GM12865 (cell line): ENCODE results near the gene RAB11B.
A peak's percentile ranks its signal among the peaks of the same experiment; 100 is the strongest.

Experiments used
- DNase-seq: peaks from one replicate; pipeline ENCODE4 v3.0.0; 2010; ENCODE audit warnings: low read depth
- H3K4me3 ChIP-seq: 2 replicates; pipeline ENCODE4 v1.5.1; 2011; ENCODE audit warnings: mild to moderate bottlenecking, low read depth, low read length, control low read depth
- TF ChIP-seq, protein P1 (sequence below): IDR thresholded peaks from 2 replicates; pipeline ENCODE4 v1.5.1; 2011; ENCODE audit warnings: low read length, control low read depth, low read depth, inconsistent platforms; ENCODE audit not compliant: insufficient read depth; ENCODE audit errors: missing control alignments

Gene RAB11B

DNA sequence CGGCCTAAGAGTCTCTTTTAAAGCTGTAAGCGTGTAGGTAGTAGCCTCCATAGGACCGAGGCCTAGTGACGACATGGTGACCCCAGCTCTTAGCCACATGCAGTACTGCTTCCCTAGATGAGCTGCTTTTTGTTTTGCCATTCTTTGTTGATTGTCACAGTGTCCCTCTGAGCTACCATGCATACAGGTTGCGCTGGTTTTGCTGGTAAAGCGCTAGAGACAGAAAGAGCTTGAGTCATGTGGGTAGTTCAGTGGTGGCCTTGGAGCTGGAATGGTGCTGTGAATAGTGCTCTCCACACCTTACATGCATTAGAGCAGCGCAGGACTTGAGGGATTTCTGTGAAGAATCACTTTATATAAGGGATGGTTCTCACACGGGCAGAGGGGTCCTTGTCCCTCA lies 59.7 kb downstream of the RAB11B start:
- no peak overlapping the region for H3K4me3 ChIP-seq
- TF ChIP-seq, protein P1, sequence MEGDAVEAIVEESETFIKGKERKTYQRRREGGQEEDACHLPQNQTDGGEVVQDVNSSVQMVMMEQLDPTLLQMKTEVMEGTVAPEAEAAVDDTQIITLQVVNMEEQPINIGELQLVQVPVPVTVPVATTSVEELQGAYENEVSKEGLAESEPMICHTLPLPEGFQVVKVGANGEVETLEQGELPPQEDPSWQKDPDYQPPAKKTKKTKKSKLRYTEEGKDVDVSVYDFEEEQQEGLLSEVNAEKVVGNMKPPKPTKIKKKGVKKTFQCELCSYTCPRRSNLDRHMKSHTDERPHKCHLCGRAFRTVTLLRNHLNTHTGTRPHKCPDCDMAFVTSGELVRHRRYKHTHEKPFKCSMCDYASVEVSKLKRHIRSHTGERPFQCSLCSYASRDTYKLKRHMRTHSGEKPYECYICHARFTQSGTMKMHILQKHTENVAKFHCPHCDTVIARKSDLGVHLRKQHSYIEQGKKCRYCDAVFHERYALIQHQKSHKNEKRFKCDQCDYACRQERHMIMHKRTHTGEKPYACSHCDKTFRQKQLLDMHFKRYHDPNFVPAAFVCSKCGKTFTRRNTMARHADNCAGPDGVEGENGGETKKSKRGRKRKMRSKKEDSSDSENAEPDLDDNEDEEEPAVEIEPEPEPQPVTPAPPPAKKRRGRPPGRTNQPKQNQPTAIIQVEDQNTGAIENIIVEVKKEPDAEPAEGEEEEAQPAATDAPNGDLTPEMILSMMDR: no peak
- peak; percentile 33 for DNase-seq

DNA sequence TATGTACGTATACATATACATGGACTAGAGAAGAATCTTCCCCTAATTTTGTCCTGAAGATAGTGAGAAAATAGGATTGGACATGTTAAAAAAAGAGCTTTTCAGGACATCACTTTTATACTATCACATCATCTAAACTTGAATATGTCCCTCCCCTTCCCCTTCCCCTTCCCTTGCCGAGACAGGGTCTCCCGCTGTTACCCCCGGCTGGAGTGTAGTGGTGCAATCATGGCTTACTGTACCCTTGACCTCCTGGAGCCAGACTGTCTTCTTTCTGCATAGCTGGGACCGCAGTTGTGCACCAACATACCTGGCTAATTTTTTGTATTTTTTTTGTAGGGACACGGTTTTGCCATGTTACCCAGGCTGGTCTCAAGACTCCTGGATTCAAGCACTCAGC lies 61.2 kb downstream of the RAB11B start:
- TF ChIP-seq, protein P1: no peak
- H3K4me3 ChIP-seq: no peak overlapping the region
- DNase-seq: no peak

DNA sequence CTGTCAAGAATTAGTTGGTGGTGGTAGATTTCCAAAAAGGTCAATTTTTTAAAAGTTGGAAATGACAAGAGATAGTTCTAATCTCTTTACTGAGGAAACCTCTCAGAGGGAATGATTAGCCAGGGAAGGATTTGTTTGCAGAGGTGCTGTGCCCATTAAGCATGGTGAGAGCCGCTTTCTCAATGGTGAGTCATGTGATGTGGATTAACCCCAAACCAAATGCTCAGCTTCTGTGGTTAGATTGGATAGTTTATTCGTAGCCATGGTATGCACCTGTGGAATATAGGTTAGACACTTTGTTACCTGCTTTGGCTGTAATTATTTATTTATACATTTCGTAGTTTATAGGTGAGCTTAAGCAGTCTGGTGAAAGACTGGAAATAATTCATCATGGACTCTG lies 61.7 kb downstream of the RAB11B start:
- TF ChIP-seq, protein P1: no peak
- DNase-seq: no peak
- H3K4me3 ChIP-seq: no peak overlapping the region

DNA sequence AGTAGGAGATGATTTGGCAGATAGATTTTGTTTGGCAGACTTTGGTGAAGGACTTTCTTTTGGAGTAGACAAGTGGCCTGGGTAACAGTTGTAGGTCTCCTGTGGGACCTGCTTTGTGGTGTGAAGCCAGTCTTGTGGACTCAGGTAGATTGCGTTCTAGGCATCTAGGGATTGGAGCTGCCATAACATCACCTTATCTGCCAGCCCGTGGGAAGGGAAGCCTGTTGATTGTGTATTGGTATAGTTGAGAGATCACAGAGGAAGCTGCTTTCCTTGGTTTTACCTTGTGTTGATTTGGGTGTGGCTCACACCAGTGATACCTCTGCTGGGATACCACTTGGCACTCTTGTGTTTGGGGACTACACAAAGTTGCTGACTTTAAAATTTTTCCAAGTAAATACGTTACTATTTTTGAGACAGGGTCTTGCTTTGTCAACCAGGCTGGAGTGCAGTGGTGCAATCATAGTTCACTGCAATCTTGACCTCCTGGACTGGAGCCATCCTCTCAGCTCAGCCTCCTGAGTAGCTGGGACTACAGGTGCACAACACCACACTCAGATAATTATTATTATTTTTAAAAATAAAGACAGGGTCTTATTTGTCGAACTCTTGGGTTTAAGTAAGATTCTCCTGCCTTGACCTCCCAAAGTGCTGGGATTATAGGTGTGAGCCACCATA lies 62.4 kb downstream of the RAB11B start:
- no peak overlapping the region for H3K4me3 ChIP-seq
- TF ChIP-seq, protein P1: no peak
- no peak for DNase-seq

DNA sequence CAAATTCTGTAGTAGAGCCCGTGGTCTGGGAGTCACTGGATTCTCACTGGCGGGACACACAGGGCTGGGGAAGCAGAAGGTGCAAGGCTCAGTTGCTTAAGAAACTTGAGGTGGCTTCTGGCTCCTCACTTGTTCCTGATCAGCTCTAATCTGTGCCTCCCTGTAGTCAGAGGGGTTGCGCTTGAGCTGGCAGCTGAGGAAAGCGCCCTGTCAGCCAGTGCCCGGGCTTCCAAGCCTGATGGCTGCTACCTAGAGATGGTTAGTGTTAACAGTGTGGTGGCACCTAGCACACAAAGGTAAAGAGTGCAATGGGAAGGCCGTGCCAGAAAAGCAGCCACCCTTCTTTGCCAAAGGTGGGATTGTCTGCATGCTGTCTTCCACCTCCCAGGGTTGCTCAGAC lies 63.5 kb downstream of the RAB11B start:
- no peak for DNase-seq
- H3K4me3 ChIP-seq: no peak overlapping the region
- TF ChIP-seq, protein P1: no peak
